Brain microvascular endothelial cell (primary cell): ENCODE measurements around the gene EXOC7.

ENCODE experiments used
- DNase-seq: peaks from one replicate; pipeline ENCODE4 v3.0.0-alpha.2; 2020
- H3K27ac ChIP-seq: fragments of 250-450 bp; sonication (Bioruptor Pico); 2 replicates; pipeline ENCODE4 v1.5.1; 2020; ENCODE audit warnings: mild to moderate bottlenecking, moderate library complexity
- H3K27me3 ChIP-seq: fragments of 250-450 bp; sonication (Bioruptor Pico); replicated peaks from 2 replicates; pipeline ENCODE4 v1.5.1; 2020; ENCODE audit warnings: mild to moderate bottlenecking
- H3K36me3 ChIP-seq: fragments of 250-450 bp; sonication (Bioruptor Pico); replicated peaks from 2 replicates; pipeline ENCODE4 v1.5.1; 2020; ENCODE audit warnings: mild to moderate bottlenecking
- H3K4me3 ChIP-seq: 2 replicates; pipeline ENCODE4 v1.5.1; 2011; ENCODE audit warnings: low read depth, mild to moderate bottlenecking, control low read depth, low read length, moderate library complexity
- in situ Hi-C: cut with HindIII; loops from 2 replicates; pipeline ENCODE4 v1.10.0; 2017; ENCODE audit warnings: low sequenced_read_pairs, low pct_ligation_motif_present
- TF ChIP-seq, protein P1 (sequence below): IDR thresholded peaks from 2 replicates; pipeline ENCODE4 v1.5.1; 2011; ENCODE audit warnings: low read depth, mild to moderate bottlenecking, moderate library complexity, low read length, control low read depth, inconsistent platforms; ENCODE audit errors: missing control alignments

The EXOC7 gene

DNA sequence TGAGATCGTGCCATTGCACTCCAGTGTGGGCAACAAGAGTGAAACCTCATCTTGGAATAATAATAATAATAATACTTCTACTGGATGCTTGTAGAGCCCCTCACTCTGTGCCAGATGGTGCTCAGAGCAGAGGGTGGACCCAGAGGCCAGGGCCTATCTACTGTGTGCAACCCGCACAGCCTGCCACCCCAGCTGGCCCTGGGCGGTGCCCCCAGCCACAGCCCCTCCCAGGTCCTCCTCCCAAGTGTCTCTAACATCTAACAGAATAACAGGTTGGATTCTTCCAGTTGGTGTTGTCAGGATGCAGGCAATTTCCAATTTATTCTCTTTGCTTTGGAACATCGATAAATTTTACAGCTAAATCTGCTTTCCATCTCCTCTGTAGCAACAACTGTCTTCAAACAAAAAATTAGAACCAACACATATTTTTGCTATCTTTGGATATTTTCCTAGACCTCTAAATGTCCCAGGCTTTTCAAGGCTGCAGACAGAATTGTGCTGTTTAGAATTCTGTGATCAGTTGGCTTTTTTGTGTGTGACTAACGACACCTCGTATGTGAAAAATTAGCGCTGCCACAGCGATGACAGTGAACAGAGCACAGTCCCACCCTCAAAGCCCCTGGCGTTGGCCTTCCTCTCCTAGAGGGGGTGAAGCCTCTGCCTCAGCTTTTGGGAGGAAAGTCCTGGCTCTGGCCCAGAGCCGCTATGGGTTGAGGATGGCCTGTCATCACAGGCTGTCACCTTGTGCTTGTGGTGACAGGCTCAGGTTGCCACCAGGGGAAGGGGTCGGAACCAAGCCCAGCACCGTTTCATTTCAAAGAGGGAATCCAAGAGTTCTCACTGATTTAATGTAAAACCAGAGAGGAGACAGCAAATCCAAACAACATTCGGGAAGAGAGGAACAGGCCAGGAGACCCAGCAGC, 68.9 kb downstream of the EXOC7 start:
- Histone ChIP-seq H3K27ac (no peak overlapping the region), H3K36me3 (peaks cover 20% of the 10 kb centered on the region), H3K27me3 (no peaks in the 10 kb centered on the region), H3K4me3 (no peak overlapping the region)
- in situ Hi-C loops: no loop called here
- no peak for DNase-seq
- TF ChIP-seq, protein P1, sequence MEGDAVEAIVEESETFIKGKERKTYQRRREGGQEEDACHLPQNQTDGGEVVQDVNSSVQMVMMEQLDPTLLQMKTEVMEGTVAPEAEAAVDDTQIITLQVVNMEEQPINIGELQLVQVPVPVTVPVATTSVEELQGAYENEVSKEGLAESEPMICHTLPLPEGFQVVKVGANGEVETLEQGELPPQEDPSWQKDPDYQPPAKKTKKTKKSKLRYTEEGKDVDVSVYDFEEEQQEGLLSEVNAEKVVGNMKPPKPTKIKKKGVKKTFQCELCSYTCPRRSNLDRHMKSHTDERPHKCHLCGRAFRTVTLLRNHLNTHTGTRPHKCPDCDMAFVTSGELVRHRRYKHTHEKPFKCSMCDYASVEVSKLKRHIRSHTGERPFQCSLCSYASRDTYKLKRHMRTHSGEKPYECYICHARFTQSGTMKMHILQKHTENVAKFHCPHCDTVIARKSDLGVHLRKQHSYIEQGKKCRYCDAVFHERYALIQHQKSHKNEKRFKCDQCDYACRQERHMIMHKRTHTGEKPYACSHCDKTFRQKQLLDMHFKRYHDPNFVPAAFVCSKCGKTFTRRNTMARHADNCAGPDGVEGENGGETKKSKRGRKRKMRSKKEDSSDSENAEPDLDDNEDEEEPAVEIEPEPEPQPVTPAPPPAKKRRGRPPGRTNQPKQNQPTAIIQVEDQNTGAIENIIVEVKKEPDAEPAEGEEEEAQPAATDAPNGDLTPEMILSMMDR: no peak

DNA sequence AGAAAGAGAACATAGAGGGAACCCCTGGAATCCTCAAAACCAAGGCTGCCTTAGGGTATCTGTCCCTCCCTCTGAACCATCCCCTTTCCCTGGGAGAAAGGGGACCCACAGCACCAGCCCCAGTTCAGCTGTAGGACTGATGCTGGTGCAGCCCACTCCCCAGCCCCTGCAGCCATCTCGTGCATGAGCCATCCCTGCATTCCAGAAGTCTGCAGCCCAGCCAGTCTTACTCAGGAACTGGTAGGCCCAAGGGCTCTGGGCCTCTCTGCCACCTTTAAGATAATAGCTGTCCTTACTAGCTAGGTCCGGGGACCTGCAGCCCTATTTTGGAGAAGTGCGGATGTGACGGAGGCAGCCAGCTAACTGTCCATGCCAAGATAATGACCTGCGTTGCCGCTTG, 70.4 kb downstream of the EXOC7 start:
- in situ Hi-C loops: no loop called here
- Histone ChIP-seq H3K4me3 (no peak overlapping the region), H3K36me3 (peaks cover 4% of the 10 kb centered on the region), H3K27ac (no peak overlapping the region), H3K27me3 (no peaks in the 10 kb centered on the region)
- DNase-seq: no peak
- TF ChIP-seq, protein P1: no peak

DNA sequence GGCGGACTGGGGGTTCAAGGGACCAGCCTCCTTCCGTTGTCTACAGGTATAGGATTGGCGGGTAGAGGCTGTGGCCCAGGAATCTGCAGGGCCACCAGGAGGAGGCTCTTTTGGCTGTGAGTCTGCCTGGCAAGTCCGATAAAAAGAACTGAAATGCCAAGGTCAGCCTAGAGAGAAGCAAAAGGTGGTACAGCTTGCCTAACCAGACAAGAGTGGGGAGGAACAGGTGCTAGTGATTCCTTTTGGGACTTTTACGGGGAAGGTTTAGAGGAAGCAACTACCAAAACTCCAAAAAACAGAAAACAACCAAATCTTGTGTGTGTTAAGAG, 70.8 kb downstream of the EXOC7 start:
- no peak for DNase-seq
- Histone ChIP-seq H3K27ac (no peak overlapping the region), H3K4me3 (no peak overlapping the region), H3K36me3 (peaks cover under 1% of the 10 kb centered on the region), H3K27me3 (no peaks in the 10 kb centered on the region)
- in situ Hi-C loops: no loop called here
- TF ChIP-seq, protein P1: no peak

DNA sequence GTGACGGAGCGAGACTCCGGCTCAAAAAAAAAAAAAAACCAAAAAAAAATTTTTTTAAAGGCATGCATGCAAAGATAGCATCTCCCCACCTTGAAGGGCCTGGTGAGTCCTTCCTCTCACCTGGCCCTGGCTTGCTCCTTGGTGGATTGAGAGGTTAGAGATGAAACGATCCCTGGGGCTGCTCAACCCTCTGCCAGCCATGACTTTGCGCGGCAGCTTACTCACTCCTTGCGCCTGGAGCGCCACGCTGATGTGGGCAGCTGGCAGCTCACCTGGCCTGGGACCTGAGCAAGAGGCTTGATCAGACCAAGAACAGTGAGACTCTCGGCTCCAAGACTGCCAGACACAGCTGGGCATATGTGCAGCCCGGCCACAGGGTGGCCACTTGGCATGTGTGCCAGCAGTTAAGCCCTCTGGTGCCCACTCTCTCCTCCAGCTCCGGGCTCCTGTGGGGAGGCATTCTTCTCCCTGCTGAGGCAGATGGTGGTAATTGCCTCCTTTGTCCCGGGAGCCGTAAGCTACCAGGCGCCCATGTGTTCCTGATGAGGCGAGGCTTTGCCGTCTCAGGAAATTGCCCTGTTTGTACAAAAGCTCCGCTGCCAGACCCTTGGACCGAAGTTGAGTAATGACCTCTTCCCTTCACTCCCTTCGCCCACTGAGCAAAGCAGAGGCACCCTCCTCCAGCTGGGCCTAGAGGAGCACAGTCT, 71.4 kb downstream of the EXOC7 start:
- Histone ChIP-seq H3K36me3 (no peaks in the 10 kb centered on the region), H3K27ac (no peak overlapping the region), H3K27me3 (no peaks in the 10 kb centered on the region), H3K4me3 (no peak overlapping the region)
- DNase-seq: no peak
- in situ Hi-C loops: no loop called here
- TF ChIP-seq, protein P1: peak; percentile 13
